ENCODE measurements around the gene CCDC83.
"Not testable (repeated sequence)": the region's sequence is repeated elsewhere in the genome, so short reads cannot be mapped to it uniquely, and the experiment has no call there.

- not testable (repeated sequence) for TF ChIP-seq CTCF (IDR thresholded peaks at IDR 0.05; ENCODE audit: insufficient read depth, low read depth, low read length); EZH2 (IDR thresholded peaks at IDR 0.05; ENCODE audit: insufficient read depth, low read length)
Observed at GRCh38 chr11:85853541-85853940, 1.6 kb upstream of the CCDC83 start.
